Upper lobe of left lung (tissue), 6 donors: ENCODE results near the gene NIPA2. TPM values are rescaled to one million over a fixed set of nuclear protein-coding genes. Genes with fewer than 3 reads are reported as not detected.

ENCODE experiments used
- ATAC-seq, 2 donors: fragments of 200-7000 bp; cut with Tn5 transposase; one replicate each; pipeline ENCODE4 v1.9.1; 2022; ENCODE audit warnings: mild to moderate bottlenecking in 2 of 2, moderate library complexity in 2 of 2; ENCODE audit not compliant: low FRiP score in 2 of 2
- DNase-seq, 2 donors: peaks; one replicate each; pipeline ENCODE4 v3.0.0-alpha.2; 2019 to 2020
- H3K27ac ChIP-seq, 4 donors: fragments of 200-600 bp; sonication (generic); one replicate each; pipeline ENCODE4 v1.5.1; 2016 to 2019
- H3K27me3 ChIP-seq, 4 donors: fragments of 200-600 bp; sonication (generic); one replicate each; pipeline ENCODE4 v1.5.1; 2017 to 2019
- H3K36me3 ChIP-seq, 4 donors: fragments of 200-600 bp; sonication (generic); one replicate each; pipeline ENCODE4 v1.5.1; 2016 to 2019
- H3K4me1 ChIP-seq, 4 donors: fragments of 200-600 bp; sonication (generic); one replicate each; pipeline ENCODE4 v1.5.1; 2018 to 2019
- H3K4me3 ChIP-seq, 4 donors: fragments of 200-600 bp; sonication (generic); one replicate each; pipeline ENCODE4 v1.5.1; 2017 to 2019; ENCODE audit warnings: mild to moderate bottlenecking in 2 of 4, moderate library complexity in 1 of 4
- H3K9me3 ChIP-seq, 4 donors: fragments of 200-600 bp; sonication (generic); one replicate each; pipeline ENCODE4 v1.5.1; 2018 to 2019
- CTCF ChIP-seq, 6 experiments: fragments of 450-650 bp in 4 of 6; fragments of 200-600 bp in 2 of 6; sonication (generic) in 2 of 6; IDR thresholded peaks; one replicate each; pipeline ENCODE4 v1.5.1; 2016 to 2019; ENCODE audit warnings: antibody characterized with exemption in 6 of 6
- EP300 ChIP-seq, 4 donors: sonication (generic); formaldehyde crosslinking; IDR thresholded peaks; one replicate each; pipeline ENCODE4 v1.5.1; 2017; ENCODE audit warnings: antibody characterized with exemption in 4 of 4, control low read depth in 2 of 4
- POLR2A ChIP-seq, 4 donors: fragments of 450-650 bp; IDR thresholded peaks; one replicate each; pipeline ENCODE4 v1.5.1; 2016 to 2017; ENCODE audit warnings: antibody characterized with exemption in 4 of 4, mild to moderate bottlenecking in 2 of 4
- POLR2AphosphoS5 ChIP-seq, 2 donors: sonication (generic); formaldehyde crosslinking; IDR thresholded peaks; one replicate each; pipeline ENCODE4 v1.5.1; 2017; ENCODE audit warnings: antibody characterized with exemption in 2 of 2
- WGBS, 2 donors: methylation state at CpG; one replicate each; pipeline ENCODE4 v1.1.5; 2017 to 2018; 5-methylcytosine and 5-hydroxymethylcytosine counted together
- total RNA-seq, 6 donors: library from RNA; depleted of rRNA in 4 of 6; stranded (reverse); fragments of >200 nt in 4 of 6; gene quantifications; one replicate each; pipeline versions ENCODE4 v1.1.0 to v1.2.1, GENCODE V29; 2016 to 2021
- donor health status: DM: no; HTN: no; CAD: no; lungs with moderate emphysema.
- donor health status: DM: no; HTN: yes; CAD: no; lungs with severe emphysema.

NIPA2 gene
- total RNA-seq, 6 donors from 2014 or later = 23.0 to 55.9 (median 47.5) TPM

- Histone ChIP-seq H3K4me3 (no peak overlapping the region), H3K4me1 (no peaks in the 10 kb centered on the region), H3K27me3 (no peaks in the 10 kb centered on the region), H3K36me3 (peaks cover 13 to 92% (median 66%) of the 10 kb centered on the region in 4 donors), H3K27ac (no peak overlapping the region), H3K9me3 (no peaks in the 10 kb centered on the region)
- 86 to 90% methylated on average over 3 to 11 of the region's 11 CpGs for WGBS, 2 donors
- DNase-seq = no peak
- peak in 1 of 2 donors; percentile 31 for ATAC-seq
- TF ChIP-seq POLR2A (IDR thresholded peaks at IDR 0.05) (no peak), EP300 (IDR thresholded peaks at IDR 0.05) (no peak), CTCF (IDR thresholded peaks at IDR 0.05) (no peak), POLR2AphosphoS5 (IDR thresholded peaks at IDR 0.05) (no peak)
Measured at GRCh38 chr15:22902046-22902445, 63.6 kb downstream of the NIPA2 start.

DNA sequence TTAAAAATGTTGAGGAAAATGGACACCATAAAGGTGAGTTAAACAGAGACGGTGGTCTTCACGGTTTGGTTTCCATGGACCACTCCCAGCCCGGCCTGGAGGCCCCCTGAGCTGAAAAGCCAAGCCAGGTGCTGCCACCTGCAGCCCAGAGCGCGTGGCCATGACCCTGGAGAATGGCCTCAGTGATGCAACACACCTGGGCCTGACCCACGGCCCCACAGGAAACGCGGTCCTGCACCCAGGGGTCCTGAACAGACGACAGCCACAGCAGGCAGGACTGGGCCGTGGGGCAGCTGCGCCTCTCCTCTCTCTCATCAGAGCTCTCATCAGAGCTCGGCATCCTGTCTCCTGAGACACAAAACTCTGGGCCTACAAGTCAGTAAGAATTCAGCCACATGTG is 64.1 kb downstream of the NIPA2 start:
- peak in 1 of 2 donors; percentile 27 for ATAC-seq

DNA sequence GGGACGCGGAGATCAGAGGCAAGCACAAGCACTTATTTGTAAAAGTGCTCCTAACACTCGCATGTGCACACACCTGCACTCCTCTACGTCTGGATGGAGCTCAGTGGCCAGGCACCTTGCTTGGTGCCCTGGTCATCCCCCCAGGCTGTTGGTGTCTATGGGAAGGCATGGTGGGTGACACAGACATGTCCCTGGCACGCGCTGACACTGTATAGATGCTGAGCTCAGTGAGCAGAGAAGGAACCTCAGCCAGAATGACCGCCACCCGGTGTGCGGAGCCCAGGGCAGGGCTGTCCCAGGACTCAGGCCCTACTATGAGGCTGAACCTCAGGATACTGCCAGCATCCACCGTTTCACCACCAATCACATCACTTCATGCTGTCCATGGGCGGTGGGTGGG is 64.5 kb downstream of the NIPA2 start:
- DNase-seq (no peak), ATAC-seq (peak in 1 of 2 donors; percentile 16)
- Histone ChIP-seq H3K4me3 (no peak overlapping the region), H3K27me3 (no peaks in the 10 kb centered on the region), H3K9me3 (no peaks in the 10 kb centered on the region), H3K36me3 (peaks cover 16 to 92% (median 70%) of the 10 kb centered on the region in 4 donors), H3K27ac (no peak overlapping the region), H3K4me1 (no peaks in the 10 kb centered on the region)
- no peak for TF ChIP-seq EP300 (IDR thresholded peaks at IDR 0.05)
- no peak for TF ChIP-seq CTCF (IDR thresholded peaks at IDR 0.05)
- no peak for TF ChIP-seq POLR2AphosphoS5 (IDR thresholded peaks at IDR 0.05)
- TF ChIP-seq POLR2A (IDR thresholded peaks at IDR 0.05) = no peak
- WGBS, 2 donors = 88 to 96% methylated on average over 5 to 11 of the region's 11 CpGs

More for the DNA sequence above, 64.1 kb downstream of the NIPA2 start:
- no peak for DNase-seq
- Histone ChIP-seq H3K4me1 (no peaks in the 10 kb centered on the region), H3K27me3 (no peaks in the 10 kb centered on the region), H3K9me3 (no peaks in the 10 kb centered on the region), H3K36me3 (peaks cover 15 to 92% (median 68%) of the 10 kb centered on the region in 4 donors), H3K4me3 (no peak overlapping the region), H3K27ac (no peak overlapping the region)
- TF ChIP-seq POLR2AphosphoS5 (IDR thresholded peaks at IDR 0.05) = no peak
- no peak for TF ChIP-seq POLR2A (IDR thresholded peaks at IDR 0.05)
- no peak for TF ChIP-seq CTCF (IDR thresholded peaks at IDR 0.05)
- no peak for TF ChIP-seq EP300 (IDR thresholded peaks at IDR 0.05)
- WGBS, 2 donors = 81 to 91% methylated on average over 4 to 12 of the region's 12 CpGs

DNA sequence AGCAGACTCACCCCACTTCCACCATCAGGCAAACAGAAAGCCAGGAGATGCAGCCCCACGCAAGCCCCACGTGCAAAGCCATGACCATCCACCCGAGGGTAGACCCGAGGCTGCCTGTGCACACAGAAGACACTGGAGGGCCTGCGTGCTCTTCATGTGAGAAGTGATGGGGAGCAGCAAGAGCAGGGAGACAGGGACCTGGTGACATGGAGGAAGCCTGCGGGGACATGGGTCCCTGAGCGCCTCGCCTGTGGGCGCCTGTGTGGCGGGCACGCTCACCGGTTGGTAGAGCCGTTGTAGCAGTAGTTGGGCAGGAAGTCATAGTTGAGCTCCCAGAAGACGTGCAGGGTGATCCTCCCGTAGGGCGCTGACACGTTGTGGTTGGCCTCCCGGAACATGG is 65.0 kb downstream of the NIPA2 start:
- Histone ChIP-seq H3K36me3 (peaks cover 19 to 92% (median 73%) of the 10 kb centered on the region in 4 donors), H3K9me3 (no peaks in the 10 kb centered on the region), H3K4me3 (no peak overlapping the region), H3K27ac (no peak overlapping the region), H3K4me1 (no peaks in the 10 kb centered on the region), H3K27me3 (no peaks in the 10 kb centered on the region)
- no peak for TF ChIP-seq CTCF (IDR thresholded peaks at IDR 0.05)
- TF ChIP-seq EP300 (IDR thresholded peaks at IDR 0.05) = no peak
- no peak for TF ChIP-seq POLR2AphosphoS5 (IDR thresholded peaks at IDR 0.05)
- TF ChIP-seq POLR2A (IDR thresholded peaks at IDR 0.05) = no peak
- DNase-seq (no peak), ATAC-seq (peak in 1 of 2 donors; percentile 5)
- 94 to 96% methylated on average over 11 to 18 of the region's 18 CpGs for WGBS, 2 donors

DNA sequence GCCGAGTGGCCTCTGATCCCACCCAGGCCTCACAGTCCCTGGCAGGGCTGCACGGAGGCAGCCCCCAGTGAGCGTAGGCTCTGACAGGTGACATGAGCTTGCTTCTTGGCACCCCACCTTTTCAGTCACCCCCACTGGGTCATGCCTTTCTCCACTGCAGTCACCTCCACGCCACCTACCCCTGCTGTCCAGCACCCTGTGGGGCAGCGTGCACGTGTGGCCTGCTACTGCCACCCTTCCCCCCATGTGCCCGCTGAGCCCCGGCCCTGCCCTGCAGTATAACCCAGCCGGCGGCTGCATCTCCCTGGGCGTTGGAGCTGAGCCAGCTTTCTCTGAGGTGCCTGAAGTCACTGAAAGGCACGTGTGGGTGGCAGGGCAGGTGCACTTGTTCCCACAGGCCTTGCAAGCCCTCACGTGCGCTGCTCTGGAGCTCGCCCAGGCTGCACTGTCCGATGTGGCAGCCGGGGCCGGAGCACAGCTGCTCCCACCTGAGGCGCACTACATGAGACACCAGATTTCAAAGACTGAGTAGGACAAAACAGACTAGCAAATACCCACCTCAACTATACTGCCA is 65.6 kb downstream of the NIPA2 start:
- DNase-seq (no peak), ATAC-seq (peak in 1 of 2 donors; percentile 16)
- 88 to 98% methylated on average over 7 to 19 of the region's 19 CpGs for WGBS, 2 donors
- H3K4me3 ChIP-seq = no peak overlapping the region
- no peaks in the 10 kb centered on the region for H3K9me3 ChIP-seq
- H3K27ac ChIP-seq = no peak overlapping the region
- TF ChIP-seq POLR2A (IDR thresholded peaks at IDR 0.05) (no peak), CTCF (IDR thresholded peaks at IDR 0.05) (no peak), EP300 (IDR thresholded peaks at IDR 0.05) (no peak), POLR2AphosphoS5 (IDR thresholded peaks at IDR 0.05) (no peak)
- H3K27me3 ChIP-seq = no peaks in the 10 kb centered on the region
- no peaks in the 10 kb centered on the region for H3K4me1 ChIP-seq
- peaks cover 20 to 93% (median 77%) of the 10 kb centered on the region in 4 donors for H3K36me3 ChIP-seq
